C4-2B (cell line): ENCODE measurements around the gene CIAO1.
"Not testable (repeated sequence)": the region's sequence is repeated elsewhere in the genome, so short reads cannot be mapped to it uniquely, and the experiment has no call there.

Experiments used
- H3K27ac ChIP-seq: fragments of 450-650 bp; 2 replicates; pipeline ENCODE4 v1.5.1; 2017
- ZFX ChIP-seq: fragments of 450-650 bp; IDR thresholded peaks from 2 replicates; pipeline ENCODE4 v1.6.1; 2017
- TF ChIP-seq, protein P1 (sequence below): fragments of 450-650 bp; conservative IDR thresholded peaks from 2 replicates; pipeline ENCODE4 v1.5.1; 2017; ENCODE audit warnings: mild to moderate bottlenecking

Gene CIAO1

DNA sequence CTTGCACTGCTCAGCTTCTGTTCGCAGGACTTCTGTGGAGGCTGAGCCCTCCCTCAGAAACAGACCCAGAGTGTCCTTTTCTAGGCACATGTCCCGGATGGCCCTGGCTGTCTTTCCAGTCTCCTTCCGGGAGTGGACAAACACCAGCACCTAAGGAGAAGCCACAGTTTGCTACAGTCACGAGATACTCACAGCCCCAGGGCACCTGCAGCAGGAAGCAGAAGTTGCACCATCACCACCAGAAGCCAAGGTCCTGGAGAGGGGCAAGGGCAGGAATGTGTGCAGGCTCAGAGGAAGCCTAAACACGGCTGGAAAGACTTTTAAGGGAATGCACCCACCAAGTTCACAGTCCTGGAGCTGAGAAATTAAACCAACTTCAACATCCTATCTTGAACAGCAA is 25.7 kb downstream of the CIAO1 start:
- no peak overlapping the region for H3K27ac ChIP-seq
- TF ChIP-seq, protein P1, sequence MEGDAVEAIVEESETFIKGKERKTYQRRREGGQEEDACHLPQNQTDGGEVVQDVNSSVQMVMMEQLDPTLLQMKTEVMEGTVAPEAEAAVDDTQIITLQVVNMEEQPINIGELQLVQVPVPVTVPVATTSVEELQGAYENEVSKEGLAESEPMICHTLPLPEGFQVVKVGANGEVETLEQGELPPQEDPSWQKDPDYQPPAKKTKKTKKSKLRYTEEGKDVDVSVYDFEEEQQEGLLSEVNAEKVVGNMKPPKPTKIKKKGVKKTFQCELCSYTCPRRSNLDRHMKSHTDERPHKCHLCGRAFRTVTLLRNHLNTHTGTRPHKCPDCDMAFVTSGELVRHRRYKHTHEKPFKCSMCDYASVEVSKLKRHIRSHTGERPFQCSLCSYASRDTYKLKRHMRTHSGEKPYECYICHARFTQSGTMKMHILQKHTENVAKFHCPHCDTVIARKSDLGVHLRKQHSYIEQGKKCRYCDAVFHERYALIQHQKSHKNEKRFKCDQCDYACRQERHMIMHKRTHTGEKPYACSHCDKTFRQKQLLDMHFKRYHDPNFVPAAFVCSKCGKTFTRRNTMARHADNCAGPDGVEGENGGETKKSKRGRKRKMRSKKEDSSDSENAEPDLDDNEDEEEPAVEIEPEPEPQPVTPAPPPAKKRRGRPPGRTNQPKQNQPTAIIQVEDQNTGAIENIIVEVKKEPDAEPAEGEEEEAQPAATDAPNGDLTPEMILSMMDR, result no peak
- TF ChIP-seq ZFX, result no peak

- not testable (repeated sequence) for H3K27ac ChIP-seq
Measured at GRCh38 chr2:96294271-96294670, 28.2 kb downstream of the CIAO1 start.

- H3K27ac ChIP-seq, result no peak overlapping the region
- TF ChIP-seq, protein P1, result no peak
- TF ChIP-seq ZFX, result no peak
Measured at GRCh38 chr2:96296925-96297324, 30.9 kb downstream of the CIAO1 start.

DNA sequence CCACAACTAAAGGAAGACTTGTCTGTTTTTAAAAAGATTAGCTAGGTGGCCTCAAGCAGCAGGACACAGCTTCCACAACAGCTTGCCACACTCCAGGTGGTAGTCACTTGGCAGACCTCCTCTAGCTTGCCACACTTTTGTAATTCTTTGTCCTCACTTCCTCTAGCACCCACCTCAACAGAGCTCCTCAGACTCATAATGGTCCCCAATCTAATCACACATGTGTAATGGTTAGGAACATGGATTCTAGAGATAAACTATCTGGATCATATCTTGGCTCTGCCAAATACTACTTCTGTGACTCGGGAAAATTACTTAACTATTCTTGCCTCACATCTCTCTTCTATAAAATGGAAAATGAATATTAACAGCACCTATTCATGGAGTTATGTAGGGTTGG is 35.8 kb downstream of the CIAO1 start:
- TF ChIP-seq ZFX, result no peak
- TF ChIP-seq, protein P1, result no peak
- no peak overlapping the region for H3K27ac ChIP-seq

DNA sequence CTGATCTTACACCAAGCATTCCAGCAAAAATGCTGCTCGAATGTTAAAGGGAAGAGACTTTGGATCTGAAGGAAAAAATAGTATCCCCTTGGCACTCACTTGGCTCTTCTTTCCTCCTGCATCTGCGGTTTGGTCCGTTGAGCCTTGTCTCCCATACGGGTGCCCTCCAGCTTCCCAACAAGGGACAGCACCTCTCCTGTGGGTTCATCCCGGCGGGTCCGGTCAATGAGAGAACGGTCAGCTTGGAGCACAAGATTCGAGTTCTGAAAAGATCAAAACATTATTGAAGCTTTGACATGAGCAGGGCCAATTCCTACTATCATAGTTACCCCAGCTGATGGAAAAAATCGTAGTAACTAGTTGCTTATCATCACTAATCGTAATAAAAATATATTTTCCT is 38.6 kb downstream of the CIAO1 start:
- H3K27ac ChIP-seq, result peak overlapping the region; percentile 92

GRCh38 chr2:96305091-96305978 is 39.3 kb downstream of the CIAO1 start, which contains the start of gene SNRNP200:
SNRNP200 (minus strand) TSS chr2:96305546; CDS start chr2:96305437, 109 bp downstream.
- H3K27ac ChIP-seq, result peak within 1 kb of the TSS; percentile 92
- TF ChIP-seq, protein P1, result no peak
- peak; percentile 30; the same call in 1 of the 2 replicates for TF ChIP-seq ZFX

More for the DNA sequence above, 38.6 kb downstream of the CIAO1 start:
- TF ChIP-seq, protein P1, result no peak
- no peak for TF ChIP-seq ZFX

- no peak for TF ChIP-seq ZFX
- TF ChIP-seq, protein P1, result no peak
- H3K27ac ChIP-seq, result peak overlapping the region; percentile 92
Measured at GRCh38 chr2:96305979-96306308, 39.9 kb downstream of the CIAO1 start.

GRCh38 chr2:96306370-96306769 is 40.3 kb downstream of the CIAO1 start:
- H3K27ac ChIP-seq, result peak overlapping the region; percentile 92

More at GRCh38 chr2:96306370-96306769, 40.3 kb downstream of the CIAO1 start:
- TF ChIP-seq ZFX, result no peak
- TF ChIP-seq, protein P1, result no peak
